ENCODE measurements around the gene OSBP.
"Not testable (repeated sequence)": the region's sequence is repeated elsewhere in the genome, so short reads cannot be mapped to it uniquely, and the experiment has no call there.

OSBP gene

DNA sequence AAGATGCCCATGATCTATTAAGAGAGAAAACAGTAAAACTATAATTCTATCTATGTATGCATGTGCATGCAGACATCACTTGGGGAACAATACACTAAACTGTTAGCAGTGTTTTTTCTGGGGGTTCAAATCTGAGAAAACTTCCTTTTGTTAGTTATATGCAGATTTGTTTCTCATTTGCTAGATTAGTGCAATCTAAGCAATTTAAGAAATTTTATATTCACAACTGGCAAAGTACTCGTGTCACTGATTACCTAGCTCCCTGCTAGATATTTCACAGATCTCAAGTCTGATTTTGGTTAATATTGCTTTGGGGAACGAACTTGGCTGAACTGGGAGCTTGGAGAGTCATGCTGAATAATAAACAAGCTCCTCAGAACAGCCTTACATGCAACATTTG lies 14.9 kb upstream of the OSBP start:
- Histone ChIP-seq H3K4me2 (ENCODE audit: low read length) (no peak overlapping the region), H4K20me1 (ENCODE audit: insufficient read depth, low read length) (no peaks in the 10 kb centered on the region), H3K36me3 (ENCODE audit: insufficient read depth, low read length) (no peaks in the 10 kb centered on the region), H3K4me1 (ENCODE audit: insufficient read depth, low read length, severe bottlenecking) (no peaks in the 10 kb centered on the region), H3K9me3 (ENCODE audit: low read length) (no peaks in the 10 kb centered on the region), H3K27me3 (ENCODE audit: insufficient read depth, low read length) (no peaks in the 10 kb centered on the region), H3K79me2 (ENCODE audit: insufficient read depth, low read length) (no peaks in the 10 kb centered on the region), H3F3A (ENCODE audit: insufficient read depth, low read length) (no peaks in the 10 kb centered on the region), H3K9me2 (ENCODE audit: low read depth, low read length) (no peaks in the 10 kb centered on the region), H2AFZ (ENCODE audit: low read length) (no peak overlapping the region), H3K4me3 (ENCODE audit: low read depth, low read length, poor library complexity, severe bottlenecking) (no peak overlapping the region), H3K9ac (ENCODE audit: low read length) (no peak overlapping the region), H3K27ac (ENCODE audit: low read depth, low read length, poor library complexity, severe bottlenecking) (no peak overlapping the region)
- no peak for TF ChIP-seq EZH2 (IDR thresholded peaks at IDR 0.05; ENCODE audit: borderline replicate concordance, low read length)
- TF ChIP-seq, protein P1, sequence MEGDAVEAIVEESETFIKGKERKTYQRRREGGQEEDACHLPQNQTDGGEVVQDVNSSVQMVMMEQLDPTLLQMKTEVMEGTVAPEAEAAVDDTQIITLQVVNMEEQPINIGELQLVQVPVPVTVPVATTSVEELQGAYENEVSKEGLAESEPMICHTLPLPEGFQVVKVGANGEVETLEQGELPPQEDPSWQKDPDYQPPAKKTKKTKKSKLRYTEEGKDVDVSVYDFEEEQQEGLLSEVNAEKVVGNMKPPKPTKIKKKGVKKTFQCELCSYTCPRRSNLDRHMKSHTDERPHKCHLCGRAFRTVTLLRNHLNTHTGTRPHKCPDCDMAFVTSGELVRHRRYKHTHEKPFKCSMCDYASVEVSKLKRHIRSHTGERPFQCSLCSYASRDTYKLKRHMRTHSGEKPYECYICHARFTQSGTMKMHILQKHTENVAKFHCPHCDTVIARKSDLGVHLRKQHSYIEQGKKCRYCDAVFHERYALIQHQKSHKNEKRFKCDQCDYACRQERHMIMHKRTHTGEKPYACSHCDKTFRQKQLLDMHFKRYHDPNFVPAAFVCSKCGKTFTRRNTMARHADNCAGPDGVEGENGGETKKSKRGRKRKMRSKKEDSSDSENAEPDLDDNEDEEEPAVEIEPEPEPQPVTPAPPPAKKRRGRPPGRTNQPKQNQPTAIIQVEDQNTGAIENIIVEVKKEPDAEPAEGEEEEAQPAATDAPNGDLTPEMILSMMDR (IDR thresholded peaks at IDR 0.05; ENCODE audit: low read length), result no peak

DNA sequence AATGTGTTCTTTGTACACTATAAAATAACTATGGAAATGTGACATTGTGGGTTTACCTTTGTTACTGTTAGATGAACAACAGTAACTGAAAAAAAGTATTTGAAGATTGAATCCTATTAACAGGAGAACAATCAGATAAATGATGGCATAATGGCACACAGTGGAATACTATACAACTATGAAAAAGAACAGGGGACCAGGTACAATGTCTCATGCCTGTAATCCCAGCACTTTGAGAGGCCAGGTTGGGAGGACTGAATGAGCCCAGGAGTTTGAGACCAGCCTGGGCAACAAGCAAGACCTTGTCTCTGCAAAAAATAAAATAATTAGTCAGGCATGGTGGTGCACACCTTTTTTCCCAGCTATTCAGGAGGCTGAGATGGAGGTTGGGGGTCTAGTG lies 14.4 kb upstream of the OSBP start:
- Histone ChIP-seq H3K9me2 (ENCODE audit: low read depth, low read length) (no peaks in the 10 kb centered on the region), H3K4me3 (ENCODE audit: low read depth, low read length, poor library complexity, severe bottlenecking) (no peak overlapping the region), H3K27ac (ENCODE audit: low read depth, low read length, poor library complexity, severe bottlenecking) (no peak overlapping the region), H3K9ac (ENCODE audit: low read length) (no peak overlapping the region), H3K9me3 (ENCODE audit: low read length) (no peaks in the 10 kb centered on the region), H2AFZ (ENCODE audit: low read length) (no peak overlapping the region), H3K4me2 (ENCODE audit: low read length) (no peak overlapping the region), H3K79me2 (ENCODE audit: insufficient read depth, low read length) (no peaks in the 10 kb centered on the region), H4K20me1 (ENCODE audit: insufficient read depth, low read length) (no peaks in the 10 kb centered on the region), H3F3A (ENCODE audit: insufficient read depth, low read length) (no peaks in the 10 kb centered on the region), H3K4me1 (ENCODE audit: insufficient read depth, low read length, severe bottlenecking) (no peaks in the 10 kb centered on the region), H3K36me3 (ENCODE audit: insufficient read depth, low read length) (no peaks in the 10 kb centered on the region), H3K27me3 (ENCODE audit: insufficient read depth, low read length) (no peaks in the 10 kb centered on the region)
- no peak for TF ChIP-seq EZH2 (IDR thresholded peaks at IDR 0.05; ENCODE audit: borderline replicate concordance, low read length)
- TF ChIP-seq, protein P1 (IDR thresholded peaks at IDR 0.05; ENCODE audit: low read length), result no peak

DNA sequence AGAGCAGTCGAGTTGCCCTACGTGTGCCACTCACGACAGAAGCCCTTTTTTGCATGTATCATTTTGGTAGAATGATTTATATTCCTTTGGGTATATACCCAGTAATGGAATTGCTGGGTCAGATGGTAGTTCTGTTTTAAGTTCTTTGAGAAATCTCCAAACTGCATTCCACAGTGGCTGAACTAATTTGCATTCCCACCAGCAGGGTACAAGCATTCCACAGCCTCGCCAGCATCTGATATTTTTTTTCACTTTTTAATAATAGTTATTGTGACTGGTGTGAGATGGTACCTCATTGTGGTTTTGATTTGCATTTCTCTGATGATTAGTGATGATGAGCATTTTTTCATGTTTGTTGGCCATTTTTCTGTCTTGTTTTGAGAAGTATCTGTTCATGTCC lies 11.4 kb upstream of the OSBP start:
- not testable (repeated sequence) for H4K20me1 ChIP-seq (ENCODE audit: insufficient read depth, low read length); H3K9ac ChIP-seq (ENCODE audit: low read length); H2AFZ ChIP-seq (ENCODE audit: low read length); H3K27ac ChIP-seq (ENCODE audit: low read depth, low read length, poor library complexity, severe bottlenecking); H3K79me2 ChIP-seq (ENCODE audit: insufficient read depth, low read length); H3K4me2 ChIP-seq (ENCODE audit: low read length); H3K36me3 ChIP-seq (ENCODE audit: insufficient read depth, low read length); H3K9me3 ChIP-seq (ENCODE audit: low read length); H3K9me2 ChIP-seq (ENCODE audit: low read depth, low read length); H3F3A ChIP-seq (ENCODE audit: insufficient read depth, low read length); H3K27me3 ChIP-seq (ENCODE audit: insufficient read depth, low read length); H3K4me3 ChIP-seq (ENCODE audit: low read depth, low read length, poor library complexity, severe bottlenecking); H3K4me1 ChIP-seq (ENCODE audit: insufficient read depth, low read length, severe bottlenecking)

DNA sequence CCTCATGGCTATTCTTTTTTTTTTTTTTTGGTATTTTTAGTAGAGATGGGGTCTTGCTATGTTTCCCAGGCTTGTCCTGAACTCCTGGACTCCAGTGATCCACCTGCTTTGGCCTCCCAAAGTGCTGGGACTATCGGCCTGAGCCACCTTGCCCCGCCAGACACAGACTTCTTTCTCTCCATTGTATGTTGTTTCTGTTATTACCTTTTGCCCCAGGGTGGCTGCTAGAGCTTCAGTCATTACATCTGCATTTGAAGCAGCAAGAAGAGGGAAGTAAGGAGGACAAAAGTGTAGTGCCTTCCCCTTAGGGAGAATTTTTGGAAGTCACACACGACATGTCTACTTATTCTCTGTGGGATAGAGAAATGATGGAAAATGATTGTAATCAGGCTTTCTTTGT lies 10.1 kb upstream of the OSBP start:
- no peaks in the 10 kb centered on the region for H3K4me1 ChIP-seq (ENCODE audit: insufficient read depth, low read length, severe bottlenecking)
- no peaks in the 10 kb centered on the region for H3K27me3 ChIP-seq (ENCODE audit: insufficient read depth, low read length)
- H4K20me1 ChIP-seq (ENCODE audit: insufficient read depth, low read length), result no peaks in the 10 kb centered on the region
- H3K79me2 ChIP-seq (ENCODE audit: insufficient read depth, low read length), result no peaks in the 10 kb centered on the region
- no peak overlapping the region for H2AFZ ChIP-seq (ENCODE audit: low read length)
- no peak overlapping the region for H3K4me3 ChIP-seq (ENCODE audit: low read depth, low read length, poor library complexity, severe bottlenecking)
- H3K4me2 ChIP-seq (ENCODE audit: low read length), result no peak overlapping the region
- H3K9me2 ChIP-seq (ENCODE audit: low read depth, low read length), result no peaks in the 10 kb centered on the region
- no peak overlapping the region for H3K27ac ChIP-seq (ENCODE audit: low read depth, low read length, poor library complexity, severe bottlenecking)
- no peak overlapping the region for H3K9ac ChIP-seq (ENCODE audit: low read length)
- H3K9me3 ChIP-seq (ENCODE audit: low read length), result no peaks in the 10 kb centered on the region
- H3K36me3 ChIP-seq (ENCODE audit: insufficient read depth, low read length), result no peaks in the 10 kb centered on the region
- H3F3A ChIP-seq (ENCODE audit: insufficient read depth, low read length), result no peaks in the 10 kb centered on the region
- TF ChIP-seq EZH2 (IDR thresholded peaks at IDR 0.05; ENCODE audit: borderline replicate concordance, low read length), result no peak
- TF ChIP-seq, protein P1 (IDR thresholded peaks at IDR 0.05; ENCODE audit: low read length), result no peak

Data from OCI-LY1 (cell line).